HEK293T (cell line): ENCODE measurements around the gene NEGR1.

Source experiments
- CTCF ChIA-PET: fragments of 350-600 bp; formaldehyde crosslinking; extraction: SDS; loops from one replicate; lab custom pipeline; 2021; ENCODE audit warnings: antibody characterized with exemption, inconsistent platforms; lab: Yijun Ruan, JAX
- POLR2A ChIA-PET: fragments of 350-600 bp; formaldehyde crosslinking; extraction: SDS; loops from one replicate; lab custom pipeline; 2020; ENCODE audit warnings: antibody characterized with exemption, inconsistent platforms; lab: Yijun Ruan, JAX
- DNase-seq: peaks from one replicate; pipeline ENCODE4 v3.0.0; 2012; ENCODE audit warnings: mixed read lengths; ENCODE audit errors: extremely low spot score
- ARNT ChIP-seq: fragments of 450-650 bp; IDR thresholded peaks from 2 replicates; pipeline ENCODE4 v1.6.1; 2017; ENCODE audit warnings: mild to moderate bottlenecking
- BHLHE40 ChIP-seq: fragments of 450-650 bp; IDR thresholded peaks from 2 replicates; pipeline ENCODE4 v1.6.1; 2016; ENCODE audit warnings: mild to moderate bottlenecking, moderate library complexity, borderline replicate concordance
- CTBP1 ChIP-seq: fragments of 450-650 bp; IDR thresholded peaks from 2 replicates; pipeline ENCODE4 v1.6.1; 2016; ENCODE audit warnings: borderline replicate concordance
- ELF4 ChIP-seq: fragments of 450-650 bp; IDR thresholded peaks from 2 replicates; pipeline ENCODE4 v1.6.1; 2017; ENCODE audit warnings: antibody characterized with exemption
- FOXA1 ChIP-seq: fragments of 450-650 bp; IDR thresholded peaks from 2 replicates; pipeline ENCODE4 v1.6.1; 2016; ENCODE audit warnings: mild to moderate bottlenecking
- FOXK2 ChIP-seq: fragments of 450-650 bp; IDR thresholded peaks from 2 replicates; pipeline ENCODE4 v1.6.1; 2016; ENCODE audit warnings: mild to moderate bottlenecking
- FOXM1 ChIP-seq: fragments of 450-650 bp; IDR thresholded peaks from 2 replicates; pipeline ENCODE4 v1.6.1; 2017; ENCODE audit warnings: mild to moderate bottlenecking, borderline replicate concordance
- HDGF ChIP-seq: fragments of 450-650 bp; IDR thresholded peaks from 2 replicates; pipeline ENCODE4 v1.6.1; 2017; ENCODE audit warnings: antibody characterized with exemption, borderline replicate concordance
- L3MBTL2 ChIP-seq: fragments of 450-650 bp; conservative IDR thresholded peaks from 2 replicates; pipeline ENCODE4 v1.6.1; 2016; ENCODE audit warnings: mild to moderate bottlenecking
- LEF1 ChIP-seq: fragments of 450-650 bp; IDR thresholded peaks from 2 replicates; pipeline ENCODE4 v1.6.1; 2017; ENCODE audit warnings: mild to moderate bottlenecking, borderline replicate concordance
- NFRKB ChIP-seq: fragments of 450-650 bp; IDR thresholded peaks from 2 replicates; pipeline ENCODE4 v1.6.1; 2016; ENCODE audit warnings: mild to moderate bottlenecking, moderate library complexity
- PKNOX1 ChIP-seq: fragments of 450-650 bp; IDR thresholded peaks from 2 replicates; pipeline ENCODE4 v1.6.1; 2016
- SP1 ChIP-seq: fragments of 450-650 bp; IDR thresholded peaks from 2 replicates; pipeline ENCODE4 v1.6.1; 2017
- SUZ12 ChIP-seq: fragments of 450-650 bp; IDR thresholded peaks from 2 replicates; pipeline ENCODE4 v1.6.1; 2016; ENCODE audit warnings: mild to moderate bottlenecking
- TARDBP ChIP-seq: fragments of 450-650 bp; IDR thresholded peaks from 2 replicates; pipeline ENCODE4 v1.6.1; 2016
- ZNF384 ChIP-seq: fragments of 450-650 bp; IDR thresholded peaks from 2 replicates; pipeline ENCODE4 v1.6.1; 2016

Gene NEGR1

GRCh38 chr1:71882226-71882625 is 400.1 kb downstream of the NEGR1 start:
- ChIA-PET POLR2A (no interaction called here), CTCF (no interaction called here)
- TF ChIP-seq TARDBP (no peak), ZNF384 (no peak), FOXM1 (no peak), PKNOX1 (no peak), NFRKB (no peak), LEF1 (no peak), ARNT (no peak), HDGF (no peak), FOXK2 (no peak), L3MBTL2 (no peak), FOXA1 (no peak), CTBP1 (no peak), ELF4 (no peak), SUZ12 (no peak), BHLHE40 (no peak), SP1 (no peak)
- no peak for DNase-seq

DNA sequence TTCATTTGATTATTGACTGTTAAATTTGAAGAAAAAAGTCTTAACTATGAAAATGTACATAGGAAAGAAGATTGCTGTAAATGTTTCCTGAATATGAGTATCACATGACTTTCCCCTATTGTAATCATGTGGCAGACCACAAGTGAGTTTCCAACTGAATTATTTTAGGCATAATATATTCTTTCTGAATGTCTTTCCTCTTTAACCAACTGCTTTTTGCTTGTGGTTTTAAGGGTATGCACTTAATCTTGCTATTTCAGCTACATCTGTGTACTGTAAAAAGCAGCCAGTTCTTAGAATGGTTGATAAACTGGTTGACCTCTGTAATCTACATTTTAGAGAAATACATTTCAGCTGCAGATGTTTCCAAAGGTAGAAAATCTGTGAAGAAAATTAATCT is 400.7 kb downstream of the NEGR1 start:
- TF ChIP-seq ZNF384 = no peak
- TF ChIP-seq LEF1 = no peak
- TF ChIP-seq ELF4 = no peak
- no peak for DNase-seq
- POLR2A ChIA-PET = no interaction called here
- CTCF ChIA-PET = no interaction called here

DNA sequence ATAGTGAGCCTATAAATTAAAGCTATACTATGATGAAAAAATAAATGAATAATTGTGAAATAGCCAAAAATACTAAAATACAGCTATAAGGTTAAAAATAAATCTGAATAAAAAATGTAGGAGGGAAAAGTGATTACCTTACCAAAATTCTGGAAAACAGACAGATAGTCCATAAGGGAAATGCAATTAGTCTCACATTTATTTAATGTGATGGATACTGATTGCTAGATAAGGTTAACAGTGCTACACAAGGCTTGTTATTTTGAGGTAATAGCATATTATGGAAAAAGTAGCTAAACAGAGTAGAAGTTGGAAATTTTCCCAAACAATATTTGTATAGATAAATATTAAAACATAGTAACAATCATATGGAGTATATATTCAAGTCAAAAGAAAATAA is 413.0 kb downstream of the NEGR1 start:
- no peak for TF ChIP-seq FOXA1
- POLR2A ChIA-PET = no interaction called here
- no peak for DNase-seq
- CTCF ChIA-PET = no interaction called here

DNA sequence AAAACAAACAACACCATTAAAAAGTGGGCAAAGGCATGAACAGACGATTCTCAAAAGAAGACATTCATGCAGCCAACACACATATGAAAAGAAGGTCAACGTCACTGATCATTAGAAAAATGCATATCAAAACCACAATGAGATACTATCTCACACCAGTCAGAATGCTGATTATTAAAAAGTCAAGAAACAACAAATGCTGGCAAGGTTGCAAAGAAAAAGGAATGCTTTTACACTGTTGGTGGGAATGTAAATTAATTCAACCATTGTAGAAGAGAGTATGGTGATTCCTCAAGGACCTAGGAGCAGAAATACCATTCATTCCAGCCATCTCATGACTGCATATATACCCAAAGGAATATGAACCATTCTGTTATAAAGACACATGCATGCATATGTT is 419.6 kb downstream of the NEGR1 start:
- no peak for DNase-seq
- TF ChIP-seq SP1 (no peak), BHLHE40 (no peak), FOXK2 (no peak), ZNF384 (no peak), ELF4 (no peak), SUZ12 (no peak), LEF1 (no peak), L3MBTL2 (no peak), CTBP1 (no peak), FOXA1 (no peak)
- CTCF ChIA-PET = no interaction called here
- POLR2A ChIA-PET = no interaction called here

DNA sequence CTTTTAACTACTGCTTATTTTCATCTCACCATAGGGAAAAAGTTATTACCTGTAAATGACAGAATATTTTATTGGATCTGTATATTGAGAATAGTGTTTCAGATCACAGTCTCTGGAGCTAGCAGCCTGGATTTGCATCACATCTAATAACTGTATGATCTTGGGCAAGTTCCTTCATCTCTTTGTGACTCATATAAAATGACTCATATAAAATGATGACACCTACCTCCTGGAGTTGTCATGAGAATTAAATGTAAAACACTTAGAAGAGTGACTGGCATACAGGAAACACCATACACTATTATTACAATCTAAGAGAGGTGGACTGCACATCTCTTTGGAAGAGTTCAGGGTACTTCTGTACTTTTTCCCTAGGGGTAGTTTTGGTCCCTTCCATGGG is 421.3 kb downstream of the NEGR1 start:
- POLR2A ChIA-PET = no interaction called here
- TF ChIP-seq TARDBP (no peak), SUZ12 (no peak), LEF1 (no peak), ARNT (no peak), BHLHE40 (no peak), HDGF (no peak)
- no peak for DNase-seq
- CTCF ChIA-PET = no interaction called here

GRCh38 chr1:71859806-71860205 is 422.5 kb downstream of the NEGR1 start:
- TF ChIP-seq FOXK2 (no peak), ARNT (no peak)
- DNase-seq = no peak
- POLR2A ChIA-PET = no interaction called here
- CTCF ChIA-PET = no interaction called here

DNA sequence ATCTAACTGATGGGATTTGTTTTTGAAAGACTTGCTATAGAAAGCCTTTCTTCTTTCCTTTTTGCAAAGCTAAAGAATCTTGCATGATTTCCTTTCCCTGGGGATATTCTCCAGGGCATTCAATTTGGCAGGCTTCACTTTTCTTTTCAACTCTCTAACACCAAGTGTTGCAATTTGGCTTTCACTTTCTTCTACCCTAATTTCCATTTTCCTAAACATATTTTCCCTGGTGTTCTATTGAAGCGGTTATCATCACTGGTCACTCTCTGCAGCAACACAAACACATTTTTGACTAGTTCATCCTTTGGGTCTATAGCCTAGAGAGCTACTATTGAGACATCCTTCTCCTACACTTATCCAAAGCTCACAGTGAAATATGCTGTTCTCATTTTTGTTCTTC is 424.5 kb downstream of the NEGR1 start:
- POLR2A ChIA-PET = no interaction called here
- no peak for DNase-seq
- TF ChIP-seq PKNOX1 (no peak), SUZ12 (no peak), FOXK2 (no peak), FOXA1 (no peak), ARNT (no peak), FOXM1 (no peak), SP1 (no peak), NFRKB (no peak), ELF4 (no peak), L3MBTL2 (no peak), CTBP1 (no peak), LEF1 (no peak), BHLHE40 (no peak), HDGF (no peak), ZNF384 (no peak), TARDBP (no peak)
- CTCF ChIA-PET = no interaction called here

DNA sequence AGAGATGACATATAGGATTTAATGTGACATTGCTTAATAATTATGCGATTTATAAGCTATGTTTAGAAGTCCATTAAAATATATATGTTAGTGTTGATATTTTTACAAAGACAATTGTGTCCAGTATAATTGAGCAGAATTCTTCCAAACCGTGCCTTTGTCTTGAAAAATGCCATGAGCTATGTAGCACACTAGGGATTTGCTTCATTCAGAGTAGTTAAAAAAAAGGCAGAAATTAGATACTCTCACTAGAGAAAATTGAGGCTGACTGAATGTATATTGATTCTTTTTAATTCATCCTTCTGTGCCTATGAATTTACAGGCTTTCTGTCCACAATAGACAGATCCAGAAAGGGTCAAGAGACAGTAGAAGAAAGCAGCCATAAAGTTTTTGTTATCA is 429.0 kb downstream of the NEGR1 start:
- POLR2A ChIA-PET = no interaction called here
- CTCF ChIA-PET = no interaction called here
- no peak for TF ChIP-seq LEF1
- TF ChIP-seq BHLHE40 = no peak
- TF ChIP-seq ARNT = no peak
- TF ChIP-seq TARDBP = no peak
- no peak for DNase-seq

- no peak for DNase-seq
- TF ChIP-seq ZNF384 (no peak), FOXA1 (no peak), L3MBTL2 (no peak), TARDBP (no peak), SP1 (no peak), PKNOX1 (no peak), BHLHE40 (no peak), NFRKB (no peak), SUZ12 (no peak), CTBP1 (no peak)
- ChIA-PET CTCF (no interaction called here), POLR2A (no interaction called here)
Observed at GRCh38 chr1:71850936-71851335, 431.4 kb downstream of the NEGR1 start.
